Transverse colon (tissue), 3 donors: ENCODE measurements around the gene DAPP1.

Source experiments
- CTCF ChIP-seq, 5 experiments: fragments of 200-600 bp in 3 of 5; fragments of 450-650 bp in 2 of 5; sonication (generic) in 3 of 5; IDR thresholded peaks; 1 replicate in 2 of 5; 2 replicates in 3 of 5; pipeline ENCODE4 v1.5.1; 2016 to 2017; ENCODE audit warnings: antibody characterized with exemption in 5 of 5, inconsistent platforms in 3 of 5, mild to moderate bottlenecking in 2 of 5, moderate library complexity in 1 of 5
- POLR2A ChIP-seq: fragments of 450-650 bp; IDR thresholded peaks from one replicate; pipeline ENCODE4 v1.6.1; 2016; ENCODE audit warnings: antibody characterized with exemption, mild to moderate bottlenecking, moderate library complexity

GRCh38 chr4:99784842-99785241 lies 31.8 kb upstream of the DAPP1 start:
- TF ChIP-seq CTCF (IDR thresholded peaks at IDR 0.05), result no peak
- no peak for TF ChIP-seq POLR2A
